IMR-90 (cell line): ENCODE measurements around the gene AFM. TPM values are rescaled to one million over a fixed set of nuclear protein-coding genes. Genes with fewer than 3 reads are reported as not detected.
A peak's percentile ranks its signal among the peaks of the same experiment; 100 is the strongest.

Experiments
- ATAC-seq: fragments of 200-7000 bp; cut with Tn5 transposase; 2 replicates; pipeline ENCODE4 v1.9.1; 2020; ENCODE audit warnings: low read depth, mild to moderate bottlenecking, moderate library complexity
- BruUV-seq: library from RNA; stranded (reverse); fragments of 400-500 nt; replicated peaks from 2 replicates; lab custom pipeline; 2021; lab: Mats Ljungman, UMichigan
- CTCF ChIA-PET: fragments of 300-600 bp; formaldehyde crosslinking; extraction: SDS; loops from one replicate; lab custom pipeline; 2021; ENCODE audit warnings: antibody characterized with exemption; lab: Yijun Ruan, JAX
- POLR2A ChIA-PET: fragments of 300-600 bp; sonication (Branson Sonifier 250); formaldehyde crosslinking; loops from one replicate; lab custom pipeline; 2022; ENCODE audit warnings: antibody characterized with exemption; ENCODE audit not compliant: unreplicated experiment; lab: Charles Lee
- DNase-seq: peaks from one replicate; pipeline ENCODE4 v3.0.0; 2013
- H2AFZ ChIP-seq: replicated peaks from 2 replicates; pipeline ENCODE3; 2013; ENCODE audit warnings: low read length, mild to moderate bottlenecking; ENCODE audit not compliant: poor library complexity
- H2AK5ac ChIP-seq: 2 replicates; pipeline ENCODE4 v1.6.1; 2013; ENCODE audit warnings: low read depth, low read length, inconsistent platforms
- H2AK9ac ChIP-seq: replicated peaks from 2 replicates; pipeline ENCODE3; 2013; ENCODE audit warnings: mild to moderate bottlenecking, low read depth, low read length, moderate library complexity; ENCODE audit not compliant: poor library complexity
- H2BK120ac ChIP-seq: 2 replicates; pipeline ENCODE4 v1.6.1; 2013; ENCODE audit warnings: low read depth, low read length, inconsistent platforms
- H2BK15ac ChIP-seq: 3 replicates; pipeline ENCODE4 v1.6.1; 2013; ENCODE audit warnings: low read depth, low read length, inconsistent platforms
- H2BK20ac ChIP-seq: 2 replicates; pipeline ENCODE4 v1.6.1; 2013; ENCODE audit warnings: low read depth, mild to moderate bottlenecking, inconsistent platforms, low read length, moderate library complexity
- H2BK5ac ChIP-seq: 2 replicates; pipeline ENCODE4 v1.6.1; 2013; ENCODE audit warnings: mild to moderate bottlenecking, low read depth, low read length, inconsistent platforms; ENCODE audit not compliant: poor library complexity, severe bottlenecking
- H3K14ac ChIP-seq: replicated peaks from 2 replicates; pipeline ENCODE4 v1.6.1; 2013; ENCODE audit warnings: low read depth, low read length, inconsistent platforms
- H3K18ac ChIP-seq: 2 replicates; pipeline ENCODE4 v1.6.1; 2013; ENCODE audit warnings: low read depth, low read length, control low read depth
- H3K23ac ChIP-seq: 2 replicates; pipeline ENCODE4 v1.6.1; 2013; ENCODE audit warnings: low read depth, low read length, inconsistent platforms
- H3K27ac ChIP-seq: 2 replicates; pipeline ENCODE4 v1.5.1; 2013; ENCODE audit warnings: mild to moderate bottlenecking, control low read depth, low read length; ENCODE audit not compliant: insufficient read depth
- H3K27me3 ChIP-seq: 2 replicates; pipeline ENCODE4 v1.6.1; 2013; ENCODE audit warnings: low read length; ENCODE audit not compliant: control insufficient read depth, insufficient read depth
- H3K36me3 ChIP-seq: 2 replicates; pipeline ENCODE4 v1.6.1; 2013; ENCODE audit warnings: low read length, mixed read lengths; ENCODE audit not compliant: control insufficient read depth, insufficient read depth
- H3K4ac ChIP-seq: 2 replicates; pipeline ENCODE4 v1.6.1; 2013; ENCODE audit warnings: low read depth, low read length, inconsistent platforms
- H3K4me1 ChIP-seq: 2 replicates; pipeline ENCODE4 v1.6.1; 2013; ENCODE audit warnings: low read length, mixed read lengths; ENCODE audit not compliant: control insufficient read depth, insufficient read depth
- H3K4me2 ChIP-seq: 2 replicates; pipeline ENCODE4 v1.6.1; 2013; ENCODE audit warnings: low read depth, mild to moderate bottlenecking, control low read depth, low read length, moderate library complexity
- H3K4me3 ChIP-seq: 2 replicates; pipeline ENCODE4 v1.5.1; 2013; ENCODE audit warnings: low read depth, mild to moderate bottlenecking, control low read depth, low read length, moderate library complexity; ENCODE audit not compliant: insufficient read depth
- H3K56ac ChIP-seq: 2 replicates; pipeline ENCODE4 v1.6.1; 2013; ENCODE audit warnings: low read length, inconsistent platforms; ENCODE audit not compliant: insufficient read depth; ENCODE audit errors: extremely low read depth
- H3K79me1 ChIP-seq, 2 experiments: 2 replicates each; pipeline ENCODE4 v1.6.1; 2013; ENCODE audit warnings: low read length in 2 of 2, inconsistent platforms in 1 of 2, low read depth in 1 of 2
- H3K9ac ChIP-seq: 2 replicates; pipeline ENCODE4 v1.6.1; 2013; ENCODE audit warnings: low read depth, low read length, control low read depth
- H3K9me1 ChIP-seq: 2 replicates; pipeline ENCODE4 v1.6.1; 2013; ENCODE audit warnings: low read length, inconsistent platforms; ENCODE audit not compliant: insufficient read depth
- H3K9me3 ChIP-seq: 2 replicates; pipeline ENCODE4 v1.6.1; 2013; ENCODE audit warnings: low read length; ENCODE audit not compliant: control insufficient read depth, insufficient read depth
- H4K20me1 ChIP-seq: 2 replicates; pipeline ENCODE4 v1.6.1; 2013; ENCODE audit warnings: low read length, inconsistent platforms; ENCODE audit not compliant: insufficient read depth
- H4K5ac ChIP-seq: 2 replicates; pipeline ENCODE4 v1.6.1; 2013; ENCODE audit warnings: mild to moderate bottlenecking, low read depth, low read length, control low read depth
- H4K8ac ChIP-seq, 2 experiments: 2 replicates each; pipeline ENCODE4 v1.6.1; 2013; ENCODE audit warnings: low read depth in 2 of 2, low read length in 2 of 2, control low read depth in 1 of 2, inconsistent platforms in 1 of 2
- H4K91ac ChIP-seq: 2 replicates; pipeline ENCODE4 v1.6.1; 2013; ENCODE audit warnings: low read depth, low read length, inconsistent platforms; ENCODE audit not compliant: insufficient read depth
- BHLHE40 ChIP-seq: fragments of 150-350 bp; IDR thresholded peaks from 2 replicates; pipeline ENCODE4 v1.6.1; 2016; ENCODE audit warnings: mild to moderate bottlenecking, low read depth, low read length
- CEBPB ChIP-seq: IDR thresholded peaks from 2 replicates; pipeline ENCODE4 v1.6.1; 2012; ENCODE audit warnings: low read depth, low read length, improper control_type of control experiment
- CHD1 ChIP-seq: IDR thresholded peaks from 2 replicates; pipeline ENCODE4 v1.6.1; 2012; ENCODE audit warnings: low read depth, low read length, improper control_type of control experiment
- CTCF ChIP-seq: conservative IDR thresholded peaks from 2 replicates; pipeline ENCODE4 v1.5.1; 2012; ENCODE audit warnings: mild to moderate bottlenecking, low read depth, low read length, improper control_type of control experiment
- ELK1 ChIP-seq: fragments of 150-350 bp; IDR thresholded peaks from 2 replicates; pipeline ENCODE4 v1.6.1; 2016; ENCODE audit warnings: low read depth, mild to moderate bottlenecking, low read length, moderate library complexity, borderline replicate concordance
- FOS ChIP-seq: fragments of 150-350 bp; IDR thresholded peaks from 2 replicates; pipeline ENCODE4 v1.6.1; 2016; ENCODE audit warnings: low read depth, low read length
- MAFK ChIP-seq: IDR thresholded peaks from 2 replicates; pipeline ENCODE4 v1.6.1; 2012; ENCODE audit warnings: low read depth, low read length, improper control_type of control experiment
- NFE2L2 ChIP-seq: fragments of 150-350 bp; IDR thresholded peaks from 2 replicates; pipeline ENCODE4 v1.6.1; 2016; ENCODE audit warnings: low read depth, mild to moderate bottlenecking, low read length
- POLR2A ChIP-seq: IDR thresholded peaks from 2 replicates; pipeline ENCODE4 v1.6.1; 2012; ENCODE audit warnings: mild to moderate bottlenecking, low read depth, low read length
- RAD21 ChIP-seq: IDR thresholded peaks from 2 replicates; pipeline ENCODE4 v1.6.1; 2012; ENCODE audit warnings: low read length, improper control_type of control experiment
- RCOR1 ChIP-seq: IDR thresholded peaks from 2 replicates; pipeline ENCODE4 v1.6.1; 2012; ENCODE audit warnings: mild to moderate bottlenecking, low read length, improper control_type of control experiment; ENCODE audit not compliant: insufficient replicate concordance
- RFX5 ChIP-seq: IDR thresholded peaks from 2 replicates; pipeline ENCODE4 v1.8.0; 2012; ENCODE audit warnings: low read depth, mild to moderate bottlenecking, low read length, moderate library complexity
- SMC3 ChIP-seq: fragments of 150-350 bp; IDR thresholded peaks from 2 replicates; pipeline ENCODE4 v1.6.1; 2016; ENCODE audit warnings: low read depth, mild to moderate bottlenecking, antibody characterized with exemption, low read length, moderate library complexity
- WGBS, 2 experiments: methylation state at CpG; one replicate each; pipeline versions ENCODE4 v1.1.5 to v1.1.7; 2013; ENCODE audit warnings: missing lambda C conversion rate in 2 of 2; ENCODE audit not compliant: insufficient read length in 1 of 2; ENCODE audit errors: extremely low coverage in 2 of 2; 5-methylcytosine and 5-hydroxymethylcytosine counted together
- dilution Hi-C: fragments of 300-500 bp; cut with HindIII; formaldehyde crosslinking; loops from one replicate; pipeline ENCODE4 v1.14.3; 2018; ENCODE audit warnings: low sequenced_read_pairs; ENCODE audit not compliant: unreplicated experiment
- in situ Hi-C: fragments of 300-500 bp; cut with MboI; formaldehyde crosslinking; loops from 3 replicates; pipeline ENCODE4 v1.14.3; 2019; ENCODE audit warnings: low sequenced_read_pairs, inconsistent platforms, mixed read lengths
- intact Hi-C: fragments of 100-400 bp; cut with micrococcal nuclease; formaldehyde crosslinking; loops from 2 replicates; pipeline ENCODE4 v1.10.0; 2022
- polyA plus RNA-seq, 3 experiments: library from polyadenylated mRNA; depleted of rRNA; stranded (reverse); fragments of >200 nt; gene quantifications; 2 replicates each; pipeline ENCODE4 v1.2.3, GENCODE V29; 2012; ENCODE audit warnings: low replicate concordance in 1 of 3
- total RNA-seq: library from RNA; depleted of rRNA; stranded (reverse); fragments of >200 nt; gene quantifications from 2 replicates; pipeline ENCODE4 v1.2.3, GENCODE V29; 2012
- TF ChIP-seq, protein P1 (sequence below): fragments of 150-350 bp; IDR thresholded peaks from 2 replicates; pipeline ENCODE4 v1.6.1; 2017; ENCODE audit warnings: mild to moderate bottlenecking, antibody characterized with exemption, low read length, low read depth

The AFM gene
- total and polyA plus RNA-seq, 2 of the 4 experiments (the other 2 are of a cell fraction): not detected

GRCh38 chr4:73501664-73502265, 20.2 kb downstream of the AFM start:
- no peaks in the 10 kb centered on the region for H4K20me1 ChIP-seq

More at GRCh38 chr4:73501664-73502265, 20.2 kb downstream of the AFM start:
- H4K5ac ChIP-seq: no peak overlapping the region
- CTCF ChIA-PET: no interaction called here
- no peak overlapping the region for H3K18ac ChIP-seq
- no peak overlapping the region for H3K14ac ChIP-seq
- H2AFZ ChIP-seq: no peak overlapping the region
- no peak for TF ChIP-seq ELK1
- TF ChIP-seq MAFK: no peak
- no peak for TF ChIP-seq BHLHE40
- no peak for TF ChIP-seq RCOR1
- TF ChIP-seq CHD1: no peak
- no peak for TF ChIP-seq NFE2L2
- TF ChIP-seq POLR2A: no peak
- TF ChIP-seq CEBPB: no peak
- TF ChIP-seq FOS: no peak
- TF ChIP-seq RAD21: no peak
- TF ChIP-seq, protein P1, sequence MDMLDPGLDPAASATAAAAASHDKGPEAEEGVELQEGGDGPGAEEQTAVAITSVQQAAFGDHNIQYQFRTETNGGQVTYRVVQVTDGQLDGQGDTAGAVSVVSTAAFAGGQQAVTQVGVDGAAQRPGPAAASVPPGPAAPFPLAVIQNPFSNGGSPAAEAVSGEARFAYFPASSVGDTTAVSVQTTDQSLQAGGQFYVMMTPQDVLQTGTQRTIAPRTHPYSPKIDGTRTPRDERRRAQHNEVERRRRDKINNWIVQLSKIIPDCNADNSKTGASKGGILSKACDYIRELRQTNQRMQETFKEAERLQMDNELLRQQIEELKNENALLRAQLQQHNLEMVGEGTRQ: no peak
- no peak for TF ChIP-seq RFX5
- no peak for TF ChIP-seq SMC3
- no peak for TF ChIP-seq CTCF
- H3K56ac ChIP-seq: no peak overlapping the region
- ATAC-seq: peak; percentile 44; the same call in 1 of the 2 replicates
- no peaks in the 10 kb centered on the region for H3K9me3 ChIP-seq
- dilution Hi-C loops: no loop called here
- no peaks in the 10 kb centered on the region; the same call in 1 of the 2 replicates for H3K27me3 ChIP-seq
- no peak overlapping the region for H3K4me2 ChIP-seq
- no peaks in the 10 kb centered on the region for H3K4me1 ChIP-seq
- H2BK5ac ChIP-seq: no peak overlapping the region
- no peak overlapping the region for H2BK120ac ChIP-seq
- POLR2A ChIA-PET: no interaction called here
- no peak overlapping the region for H2BK15ac ChIP-seq
- H3K23ac ChIP-seq: no peak overlapping the region
- no peak overlapping the region for H4K91ac ChIP-seq
- no TSS peak for BruUV-seq
- no peak overlapping the region for H2AK5ac ChIP-seq
- no peak overlapping the region for H2AK9ac ChIP-seq
- no peaks in the 10 kb centered on the region for H3K9me1 ChIP-seq
- no peak overlapping the region for H3K27ac ChIP-seq
- H4K8ac ChIP-seq: no peak overlapping the region
- in situ Hi-C loops: no loop called here
- H2BK20ac ChIP-seq: no peak overlapping the region
- H3K9ac ChIP-seq: no peak overlapping the region
- no peak for DNase-seq
- no peak overlapping the region for H3K4me3 ChIP-seq
- no peaks in the 10 kb centered on the region for H3K36me3 ChIP-seq
- WGBS, 2 experiments: no CpG with 5 or more reads among the region's 5 CpGs
- no peak overlapping the region for H3K4ac ChIP-seq
- intact Hi-C loops: no loop called here
- no peaks in the 10 kb centered on the region for H3K79me1 ChIP-seq
